ENCODE measurements around the gene ILK. TPM values are rescaled to one million over a fixed set of nuclear protein-coding genes. Genes with fewer than 3 reads are reported as not detected.

ILK gene
- total and polyA plus RNA-seq, 2 of the 13 experiments (the other 11 are each of a cell fraction or from before 2014, with no cell fraction given) = 70.3 to 108 TPM

GRCh38 chr11:6603287-6604080 is at the start of gene ILK, which contains the start of gene RRP8 (continued):
- TF ChIP-seq, protein P1, sequence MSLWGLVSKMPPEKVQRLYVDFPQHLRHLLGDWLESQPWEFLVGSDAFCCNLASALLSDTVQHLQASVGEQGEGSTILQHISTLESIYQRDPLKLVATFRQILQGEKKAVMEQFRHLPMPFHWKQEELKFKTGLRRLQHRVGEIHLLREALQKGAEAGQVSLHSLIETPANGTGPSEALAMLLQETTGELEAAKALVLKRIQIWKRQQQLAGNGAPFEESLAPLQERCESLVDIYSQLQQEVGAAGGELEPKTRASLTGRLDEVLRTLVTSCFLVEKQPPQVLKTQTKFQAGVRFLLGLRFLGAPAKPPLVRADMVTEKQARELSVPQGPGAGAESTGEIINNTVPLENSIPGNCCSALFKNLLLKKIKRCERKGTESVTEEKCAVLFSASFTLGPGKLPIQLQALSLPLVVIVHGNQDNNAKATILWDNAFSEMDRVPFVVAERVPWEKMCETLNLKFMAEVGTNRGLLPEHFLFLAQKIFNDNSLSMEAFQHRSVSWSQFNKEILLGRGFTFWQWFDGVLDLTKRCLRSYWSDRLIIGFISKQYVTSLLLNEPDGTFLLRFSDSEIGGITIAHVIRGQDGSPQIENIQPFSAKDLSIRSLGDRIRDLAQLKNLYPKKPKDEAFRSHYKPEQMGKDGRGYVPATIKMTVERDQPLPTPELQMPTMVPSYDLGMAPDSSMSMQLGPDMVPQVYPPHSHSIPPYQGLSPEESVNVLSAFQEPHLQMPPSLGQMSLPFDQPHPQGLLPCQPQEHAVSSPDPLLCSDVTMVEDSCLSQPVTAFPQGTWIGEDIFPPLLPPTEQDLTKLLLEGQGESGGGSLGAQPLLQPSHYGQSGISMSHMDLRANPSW (CRISPR knock-in tag; IDR thresholded peaks at IDR 0.05; ENCODE audit: borderline replicate concordance) = no peak
- TF ChIP-seq ZNF251 (CRISPR knock-in tag; IDR thresholded peaks at IDR 0.05) (no peak), KLF11 (CRISPR knock-in tag; IDR thresholded peaks at IDR 0.05) (peak; percentile 36; the same call in 1 of the 2 replicates), ZNF430 (CRISPR knock-in tag; IDR thresholded peaks at IDR 0.05) (peak; percentile 76), NKX3-1 (CRISPR knock-in tag; IDR thresholded peaks at IDR 0.05) (peak; percentile 53; the same call in 1 of the 2 replicates), ZBTB20 (CRISPR knock-in tag; IDR thresholded peaks at IDR 0.05; ENCODE audit: borderline replicate concordance, low read depth) (peak; percentile 73; the same call in 1 of the 2 replicates), CBX1 (IDR thresholded peaks at IDR 0.05; ENCODE audit: low read depth) (peak; percentile 87), ZNF792 (CRISPR knock-in tag; IDR thresholded peaks at IDR 0.05) (peak; percentile 71), NR2F6 (IDR thresholded peaks at IDR 0.05) (no peak), NR2F6 (CRISPR knock-in tag; IDR thresholded peaks at IDR 0.05) (peak; percentile 53), PRPF4 (IDR thresholded peaks at IDR 0.05; ENCODE audit: low read depth, low read length, poor library complexity, severe bottlenecking) (no peak), ZNF724P (CRISPR knock-in tag; IDR thresholded peaks at IDR 0.05; ENCODE audit: borderline replicate concordance) (peak; percentile 68; the same call in 1 of the 2 replicates), SRY (CRISPR knock-in tag; IDR thresholded peaks at IDR 0.05) (no peak), ZNF768 (CRISPR knock-in tag; IDR thresholded peaks at IDR 0.05) (peak; percentile 75), ETV5 (CRISPR knock-in tag; IDR thresholded peaks at IDR 0.05; ENCODE audit: borderline replicate concordance) (peak; percentile 75; the same call in 1 of the 2 replicates), ZNF3 (CRISPR knock-in tag; IDR thresholded peaks at IDR 0.05) (no peak), ZNF335 (CRISPR knock-in tag; IDR thresholded peaks at IDR 0.05) (peak; percentile 78), NFE2L2 (IDR thresholded peaks at IDR 0.05; ENCODE audit: low read length) (no peak), ZSCAN30 (CRISPR knock-in tag; IDR thresholded peaks at IDR 0.05) (peak; percentile 73; the same call in 1 of the 2 replicates), ATM (IDR thresholded peaks at IDR 0.05; ENCODE audit: borderline replicate concordance) (no peak), CBX5 (CRISPR knock-in tag; IDR thresholded peaks at IDR 0.05; ENCODE audit: borderline replicate concordance) (no peak; the same call in 1 of the 2 replicates), NFIB (CRISPR knock-in tag; IDR thresholded peaks at IDR 0.05; ENCODE audit: borderline replicate concordance) (no peak), NR2F1 (CRISPR knock-in tag; IDR thresholded peaks at IDR 0.05) (no peak), TCF7 (IDR thresholded peaks at IDR 0.05; ENCODE audit: low read depth) (no peak), RFXANK (CRISPR knock-in tag; IDR thresholded peaks at IDR 0.05) (peak; percentile 93)
- TF ChIP-seq, protein P2, sequence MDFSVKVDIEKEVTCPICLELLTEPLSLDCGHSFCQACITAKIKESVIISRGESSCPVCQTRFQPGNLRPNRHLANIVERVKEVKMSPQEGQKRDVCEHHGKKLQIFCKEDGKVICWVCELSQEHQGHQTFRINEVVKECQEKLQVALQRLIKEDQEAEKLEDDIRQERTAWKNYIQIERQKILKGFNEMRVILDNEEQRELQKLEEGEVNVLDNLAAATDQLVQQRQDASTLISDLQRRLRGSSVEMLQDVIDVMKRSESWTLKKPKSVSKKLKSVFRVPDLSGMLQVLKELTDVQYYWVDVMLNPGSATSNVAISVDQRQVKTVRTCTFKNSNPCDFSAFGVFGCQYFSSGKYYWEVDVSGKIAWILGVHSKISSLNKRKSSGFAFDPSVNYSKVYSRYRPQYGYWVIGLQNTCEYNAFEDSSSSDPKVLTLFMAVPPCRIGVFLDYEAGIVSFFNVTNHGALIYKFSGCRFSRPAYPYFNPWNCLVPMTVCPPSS (IDR thresholded peaks at IDR 0.05) = no peak
- TF ChIP-seq, protein P3, sequence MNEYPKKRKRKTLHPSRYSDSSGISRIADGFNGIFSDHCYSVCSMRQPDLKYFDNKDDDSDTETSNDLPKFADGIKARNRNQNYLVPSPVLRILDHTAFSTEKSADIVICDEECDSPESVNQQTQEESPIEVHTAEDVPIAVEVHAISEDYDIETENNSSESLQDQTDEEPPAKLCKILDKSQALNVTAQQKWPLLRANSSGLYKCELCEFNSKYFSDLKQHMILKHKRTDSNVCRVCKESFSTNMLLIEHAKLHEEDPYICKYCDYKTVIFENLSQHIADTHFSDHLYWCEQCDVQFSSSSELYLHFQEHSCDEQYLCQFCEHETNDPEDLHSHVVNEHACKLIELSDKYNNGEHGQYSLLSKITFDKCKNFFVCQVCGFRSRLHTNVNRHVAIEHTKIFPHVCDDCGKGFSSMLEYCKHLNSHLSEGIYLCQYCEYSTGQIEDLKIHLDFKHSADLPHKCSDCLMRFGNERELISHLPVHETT (CRISPR knock-in tag; conservative IDR thresholded peaks at IDR 0.05) = peak; percentile 88
